Measurements from ENCODE around the gene RNF112. TPM values are rescaled to one million over a fixed set of nuclear protein-coding genes. Genes with fewer than 3 reads are reported as not detected.

The RNF112 gene
- total RNA-seq, 1 experiment from 2014 or later, result 0.81 TPM

DNA sequence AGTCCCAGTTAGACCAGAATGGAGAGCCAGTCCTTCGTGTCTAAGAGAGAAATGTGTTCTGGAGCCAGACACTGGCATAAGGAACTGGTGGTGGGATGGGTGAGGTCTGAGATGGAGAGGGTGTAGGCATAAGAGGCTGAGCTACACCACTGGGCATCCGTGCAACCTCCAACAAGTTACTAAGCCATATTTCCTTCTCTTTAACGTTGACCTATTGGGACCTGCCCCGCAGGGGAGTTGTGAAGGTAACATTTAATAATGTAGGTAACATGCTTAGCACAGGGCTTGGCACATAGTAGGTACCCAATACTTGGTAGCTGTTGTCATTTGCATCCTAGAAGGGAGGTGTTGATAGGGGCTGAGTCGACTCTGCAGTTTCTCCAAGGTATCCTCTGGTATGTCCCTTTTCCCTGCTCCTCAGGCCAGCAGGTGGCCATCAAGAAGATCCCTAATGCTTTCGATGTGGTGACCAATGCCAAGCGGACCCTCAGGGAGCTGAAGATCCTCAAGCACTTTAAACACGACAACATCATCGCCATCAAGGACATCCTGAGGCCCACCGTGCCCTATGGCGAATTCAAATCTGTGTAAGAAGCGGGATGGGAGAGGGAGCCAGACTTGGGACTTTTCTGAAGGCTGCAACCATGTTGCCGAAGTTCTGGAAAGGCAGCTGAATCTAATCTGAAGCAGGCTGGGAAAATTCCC lies 31.5 kb upstream of the RNF112 start:
- H3K9ac ChIP-seq (ENCODE audit: extremely low read depth, insufficient read length, low read length), result peak overlapping the region; percentile 65
- H3K4ac ChIP-seq (ENCODE audit: low read depth, low read length), result no peak overlapping the region
- DNase-seq, result no peak

More for the DNA sequence above, 31.5 kb upstream of the RNF112 start:
- no peak overlapping the region for H2BK5ac ChIP-seq (ENCODE audit: insufficient read length, low read length)
- H3K4me3 Mint-ChIP-seq, result peak overlapping the region; percentile 97 to 98
- H3K27me3 Mint-ChIP-seq (ENCODE audit: low read depth), result no peaks in the 10 kb centered on the region
- H2BK20ac ChIP-seq (ENCODE audit: low read depth, low read length, poor library complexity, severe bottlenecking), result no peak overlapping the region
- no peak overlapping the region for H2AK5ac ChIP-seq (ENCODE audit: insufficient read length, low read length)
- H3K4me1 ChIP-seq (ENCODE audit: insufficient read depth, low read length), result no peaks in the 10 kb centered on the region
- H3K18ac ChIP-seq (ENCODE audit: insufficient read length, low read depth, low read length), result no peak overlapping the region
- no peak overlapping the region for H2BK120ac ChIP-seq (ENCODE audit: low read depth, low read length, poor library complexity, severe bottlenecking)
- peaks cover 4% of the 10 kb centered on the region; the same call in 1 of the 2 replicates for H3K79me2 ChIP-seq (ENCODE audit: insufficient read depth, low read length)
- no peak overlapping the region for H4K91ac ChIP-seq (ENCODE audit: insufficient read length, low read depth, low read length)
- TF ChIP-seq, protein P1, sequence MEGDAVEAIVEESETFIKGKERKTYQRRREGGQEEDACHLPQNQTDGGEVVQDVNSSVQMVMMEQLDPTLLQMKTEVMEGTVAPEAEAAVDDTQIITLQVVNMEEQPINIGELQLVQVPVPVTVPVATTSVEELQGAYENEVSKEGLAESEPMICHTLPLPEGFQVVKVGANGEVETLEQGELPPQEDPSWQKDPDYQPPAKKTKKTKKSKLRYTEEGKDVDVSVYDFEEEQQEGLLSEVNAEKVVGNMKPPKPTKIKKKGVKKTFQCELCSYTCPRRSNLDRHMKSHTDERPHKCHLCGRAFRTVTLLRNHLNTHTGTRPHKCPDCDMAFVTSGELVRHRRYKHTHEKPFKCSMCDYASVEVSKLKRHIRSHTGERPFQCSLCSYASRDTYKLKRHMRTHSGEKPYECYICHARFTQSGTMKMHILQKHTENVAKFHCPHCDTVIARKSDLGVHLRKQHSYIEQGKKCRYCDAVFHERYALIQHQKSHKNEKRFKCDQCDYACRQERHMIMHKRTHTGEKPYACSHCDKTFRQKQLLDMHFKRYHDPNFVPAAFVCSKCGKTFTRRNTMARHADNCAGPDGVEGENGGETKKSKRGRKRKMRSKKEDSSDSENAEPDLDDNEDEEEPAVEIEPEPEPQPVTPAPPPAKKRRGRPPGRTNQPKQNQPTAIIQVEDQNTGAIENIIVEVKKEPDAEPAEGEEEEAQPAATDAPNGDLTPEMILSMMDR (conservative IDR thresholded peaks at IDR 0.05), result no peak
- H3K27ac Mint-ChIP-seq, result peak overlapping the region in 2 of 3 experiments; percentile 94 to 95; a peak in 2 of 7 replicates
- H4K5ac ChIP-seq (ENCODE audit: insufficient read length, low read depth, low read length), result no peak overlapping the region
- H4K20me1 ChIP-seq (ENCODE audit: control insufficient read depth, insufficient read depth, insufficient read length), result no peaks in the 10 kb centered on the region
- no peak overlapping the region for H3K23ac ChIP-seq (ENCODE audit: insufficient read length, low read depth, low read length)
- no peak overlapping the region for H2AFZ ChIP-seq (ENCODE audit: low read length)
- H3K27ac ChIP-seq (ENCODE audit: insufficient read length, low read depth, low read length), result no peak overlapping the region
- H3K9me3 Mint-ChIP-seq, result no peaks in the 10 kb centered on the region
- H3K14ac ChIP-seq (ENCODE audit: insufficient read depth, low read length), result no peak overlapping the region
- peaks cover 17 to 26% of the 10 kb centered on the region in 2 experiments for H3K4me1 Mint-ChIP-seq
- no CpG with 5 or more reads among the region's 13 CpGs for WGBS (ENCODE audit: extremely low coverage, insufficient read length, low lambda C conversion rate)
- no peak overlapping the region for H4K8ac ChIP-seq (replicated peaks; ENCODE audit: insufficient read length, low read depth, low read length)
- H3K79me1 ChIP-seq (ENCODE audit: insufficient read depth, low read depth, low read length, poor library complexity, severe bottlenecking), result peaks cover 6% of the 10 kb centered on the region
- no peaks in the 10 kb centered on the region for H3K9me3 ChIP-seq (ENCODE audit: control insufficient read depth, low read depth, low read length)
- peaks cover 7% of the 10 kb centered on the region for H3K23me2 ChIP-seq (ENCODE audit: insufficient read length, low read depth, low read length, poor library complexity, severe bottlenecking)
- H2BK15ac ChIP-seq (ENCODE audit: low read depth, low read length), result no peak overlapping the region
- peak overlapping the region; percentile 75 for H3K4me2 ChIP-seq (ENCODE audit: insufficient read depth, insufficient read length, low read length)
- H3K36me3 Mint-ChIP-seq (ENCODE audit: insufficient read depth in 1 of 3, low read depth in 3 of 3), result peaks cover 33 to 56% (median 52%) of the 10 kb centered on the region in 3 experiments
- no peak overlapping the region for H3K56ac ChIP-seq (ENCODE audit: insufficient read length, low read depth, low read length)
- H3K27me3 ChIP-seq (ENCODE audit: insufficient read depth, low read length), result no peaks in the 10 kb centered on the region
- H2BK12ac ChIP-seq (ENCODE audit: insufficient read length, low read depth, low read length), result no peak overlapping the region
- no peak overlapping the region for H3T11ph ChIP-seq (ENCODE audit: low read length)

All from H9 (cell line).